ENCODE data around the gene CCL25.

CCL25 gene

GRCh38 chr19:8081569-8082550 is 29.3 kb downstream of the CCL25 start:
- no peak for TF ChIP-seq CTCF (conservative IDR thresholded peaks at IDR 0.05)
- H3K27ac ChIP-seq = no peak overlapping the region

- no peak overlapping the region for H3K27ac ChIP-seq
- TF ChIP-seq CTCF (conservative IDR thresholded peaks at IDR 0.05) = no peak
Observed at GRCh38 chr19:8083141-8083540, 30.6 kb downstream of the CCL25 start.

DNA sequence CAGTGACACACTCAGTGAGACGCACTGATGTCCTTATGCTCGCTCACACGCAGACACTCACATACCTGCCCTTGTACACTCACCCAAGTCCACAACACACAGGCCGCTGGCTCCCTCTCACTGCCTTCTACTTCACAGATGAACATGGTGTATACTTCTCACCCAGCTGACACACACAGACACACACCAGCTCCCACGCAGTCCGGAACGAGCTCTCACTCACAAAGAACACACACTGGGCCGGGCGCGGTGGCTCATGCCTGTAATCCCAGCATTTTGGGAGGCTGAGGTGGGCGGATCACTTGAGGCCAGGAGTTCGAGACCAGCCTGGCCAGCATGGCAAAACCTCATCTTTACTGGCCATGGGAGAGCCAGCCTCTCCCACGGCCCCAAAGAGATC is 31.6 kb downstream of the CCL25 start:
- no peak for TF ChIP-seq CTCF (conservative IDR thresholded peaks at IDR 0.05)
- no peak overlapping the region for H3K27ac ChIP-seq

- TF ChIP-seq CTCF (conservative IDR thresholded peaks at IDR 0.05) = no peak
- H3K27ac ChIP-seq = no peak overlapping the region
Observed at GRCh38 chr19:8085598-8086408, 33.2 kb downstream of the CCL25 start.

DNA sequence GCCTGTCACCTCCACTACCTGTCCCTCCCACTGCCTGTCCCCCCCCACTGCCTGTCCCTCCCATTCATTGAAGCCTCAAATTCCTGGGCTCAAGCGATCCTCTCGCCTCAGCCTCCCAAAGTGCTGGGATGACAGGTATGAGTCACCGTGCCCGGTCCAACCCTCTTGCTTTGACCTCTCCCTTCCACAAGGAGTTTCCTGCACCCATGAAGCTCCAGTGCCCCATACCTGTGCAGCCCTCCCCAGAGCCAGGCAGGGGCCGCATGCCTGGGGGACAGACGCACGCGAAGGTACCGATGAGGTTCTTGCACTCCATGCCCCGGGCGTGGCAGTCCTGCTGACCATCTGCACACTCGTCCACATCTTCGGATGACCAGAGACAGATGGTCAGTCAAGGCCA is 34.3 kb downstream of the CCL25 start:
- TF ChIP-seq CTCF (conservative IDR thresholded peaks at IDR 0.05) = no peak
- no peak overlapping the region for H3K27ac ChIP-seq

- H3K27ac ChIP-seq = no peak overlapping the region
- TF ChIP-seq CTCF (conservative IDR thresholded peaks at IDR 0.05) = no peak
Observed at GRCh38 chr19:8087876-8088275, 35.3 kb downstream of the CCL25 start.

All from VCaP (cell line).